GM12872 (cell line): ENCODE data around the gene ZHX3.

Experiments used
- TF ChIP-seq, protein P1 (sequence below): IDR thresholded peaks from 3 replicates; pipeline ENCODE4 v1.5.1; 2011; ENCODE audit warnings: low read depth, mild to moderate bottlenecking, low read length, moderate library complexity; ENCODE audit not compliant: insufficient read depth

Gene ZHX3

DNA sequence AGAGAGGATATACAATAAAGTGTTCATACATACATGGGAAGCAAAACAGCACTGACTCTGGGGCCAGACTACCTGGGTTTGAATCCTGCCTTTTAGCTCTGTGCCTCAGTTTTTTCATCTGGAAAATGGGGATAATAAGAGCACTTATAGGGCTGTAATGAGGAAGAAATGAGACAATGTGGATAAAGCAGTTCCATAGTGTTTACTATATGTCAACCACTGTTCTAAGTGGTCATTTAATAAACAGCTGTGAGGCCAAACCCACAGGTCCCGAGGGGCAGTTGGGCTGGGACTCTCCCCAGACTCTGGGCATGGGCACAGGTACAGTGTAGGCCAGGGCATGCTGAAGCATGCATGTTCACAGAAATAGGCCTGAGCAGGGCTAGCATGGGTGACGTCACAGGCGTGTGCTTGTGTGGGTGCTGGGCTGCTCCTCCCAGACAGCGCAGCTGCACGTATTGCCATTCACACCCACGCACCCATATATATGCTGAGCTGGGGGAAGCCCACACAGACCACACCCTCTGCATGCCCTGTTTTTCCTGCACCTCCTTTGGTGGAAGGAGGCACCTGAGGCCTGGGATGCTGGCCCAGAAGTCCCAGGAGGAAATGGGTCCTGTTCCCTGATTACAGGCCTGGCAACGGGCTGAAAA lies 183.7 kb downstream of the ZHX3 start:
- TF ChIP-seq, protein P1, sequence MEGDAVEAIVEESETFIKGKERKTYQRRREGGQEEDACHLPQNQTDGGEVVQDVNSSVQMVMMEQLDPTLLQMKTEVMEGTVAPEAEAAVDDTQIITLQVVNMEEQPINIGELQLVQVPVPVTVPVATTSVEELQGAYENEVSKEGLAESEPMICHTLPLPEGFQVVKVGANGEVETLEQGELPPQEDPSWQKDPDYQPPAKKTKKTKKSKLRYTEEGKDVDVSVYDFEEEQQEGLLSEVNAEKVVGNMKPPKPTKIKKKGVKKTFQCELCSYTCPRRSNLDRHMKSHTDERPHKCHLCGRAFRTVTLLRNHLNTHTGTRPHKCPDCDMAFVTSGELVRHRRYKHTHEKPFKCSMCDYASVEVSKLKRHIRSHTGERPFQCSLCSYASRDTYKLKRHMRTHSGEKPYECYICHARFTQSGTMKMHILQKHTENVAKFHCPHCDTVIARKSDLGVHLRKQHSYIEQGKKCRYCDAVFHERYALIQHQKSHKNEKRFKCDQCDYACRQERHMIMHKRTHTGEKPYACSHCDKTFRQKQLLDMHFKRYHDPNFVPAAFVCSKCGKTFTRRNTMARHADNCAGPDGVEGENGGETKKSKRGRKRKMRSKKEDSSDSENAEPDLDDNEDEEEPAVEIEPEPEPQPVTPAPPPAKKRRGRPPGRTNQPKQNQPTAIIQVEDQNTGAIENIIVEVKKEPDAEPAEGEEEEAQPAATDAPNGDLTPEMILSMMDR, result no peak

DNA sequence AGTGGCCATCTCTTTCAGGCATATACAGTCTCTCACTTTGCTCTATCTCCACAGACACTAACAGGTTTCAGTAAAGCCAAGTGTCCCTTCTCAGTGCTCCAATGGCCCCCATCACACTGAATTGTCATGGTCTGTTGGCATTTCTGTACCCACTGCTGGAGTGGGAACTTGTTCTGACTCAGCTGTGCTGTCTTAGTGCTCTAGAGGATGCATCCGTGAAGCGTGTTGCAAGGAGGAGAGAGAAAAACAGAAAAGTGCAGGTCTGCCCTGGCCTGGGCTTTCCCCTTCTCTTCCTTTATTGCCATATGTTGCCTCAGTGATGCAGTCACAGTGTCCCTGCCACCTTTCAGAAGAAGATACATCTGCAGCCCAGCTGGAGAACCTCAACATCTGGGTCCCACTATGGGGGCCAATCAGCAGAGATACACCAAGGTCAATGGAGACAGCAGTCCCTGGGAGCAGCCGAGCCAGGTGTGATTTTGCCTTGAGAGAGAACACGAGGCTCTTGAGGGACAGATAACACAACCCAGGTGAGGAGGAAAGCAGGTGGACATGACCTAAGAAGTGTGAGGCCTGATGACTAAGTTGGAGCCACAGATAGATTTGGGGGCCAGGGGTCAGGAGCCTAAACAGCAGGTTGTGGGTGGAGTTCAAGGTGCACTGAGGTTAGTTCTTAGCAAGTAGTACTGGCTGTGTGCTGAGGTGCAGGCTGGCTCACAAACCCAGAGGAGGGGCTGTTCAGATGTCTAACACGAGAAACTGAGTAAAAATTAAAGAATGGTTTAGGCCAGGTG lies 185.7 kb downstream of the ZHX3 start:
- TF ChIP-seq, protein P1, result no peak
